Activated naive CD8-positive, alpha-beta T cell treated with anti-CD3 and anti-CD28 coated beads, Interleukin-2, amount 50 U/mL, for 24 hours (primary cell): Measurements from ENCODE around the gene CIROP.

Experiments
- ATAC-seq: fragments of 150-1000 bp; cut with Tn5 transposase; one replicate; pipeline ENCODE4 v1.10.0; 2021
- DNase-seq: peaks from one replicate; pipeline ENCODE4 v3.0.0; 2021
- H3K27ac Mint-ChIP-seq: one replicate; pipeline ENCODE4 v1.8.0; 2021; ENCODE audit warnings: mild to moderate bottlenecking, mixed read lengths
- H3K27me3 Mint-ChIP-seq: one replicate; pipeline ENCODE4 v1.8.0; 2021; ENCODE audit warnings: mixed read lengths
- H3K36me3 Mint-ChIP-seq: one replicate; pipeline ENCODE4 v1.8.0; 2021; ENCODE audit warnings: low read depth, mixed read lengths
- H3K4me1 Mint-ChIP-seq: one replicate; pipeline ENCODE4 v1.8.0; 2021; ENCODE audit warnings: mixed read lengths
- H3K4me3 Mint-ChIP-seq: one replicate; pipeline ENCODE4 v1.8.0; 2021; ENCODE audit warnings: mild to moderate bottlenecking, moderate library complexity, mixed read lengths
- H3K9me3 Mint-ChIP-seq: one replicate; pipeline ENCODE4 v1.8.0; 2021; ENCODE audit warnings: mixed read lengths

Gene CIROP

DNA sequence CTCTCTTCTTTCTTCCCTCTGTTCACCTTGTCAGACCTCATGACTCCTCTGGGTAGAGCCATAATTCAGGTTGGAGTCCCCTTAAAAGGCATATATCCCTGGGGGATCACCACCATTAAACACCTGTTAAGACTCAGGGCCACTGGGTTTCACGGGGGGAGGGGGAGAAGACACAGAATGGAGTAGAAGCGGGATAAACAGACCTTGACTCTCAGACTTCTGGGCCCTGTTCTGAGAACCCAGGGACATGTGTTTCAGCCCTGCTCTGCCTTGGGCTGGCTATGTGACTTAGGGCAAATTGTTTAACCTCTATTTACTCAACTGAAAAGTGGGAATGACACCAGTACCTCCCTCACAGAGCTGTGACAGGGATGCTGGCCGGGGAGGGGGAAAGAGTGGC is 52.1 kb downstream of the CIROP start:
- Mint-ChIP-seq H3K27ac (no peak overlapping the region), H3K4me3 (no peak overlapping the region), H3K36me3 (no peaks in the 10 kb centered on the region), H3K4me1 (peaks cover 12% of the 10 kb centered on the region), H3K9me3 (no peaks in the 10 kb centered on the region), H3K27me3 (peaks cover 8% of the 10 kb centered on the region)
- ATAC-seq (no peak), DNase-seq (no peak)

DNA sequence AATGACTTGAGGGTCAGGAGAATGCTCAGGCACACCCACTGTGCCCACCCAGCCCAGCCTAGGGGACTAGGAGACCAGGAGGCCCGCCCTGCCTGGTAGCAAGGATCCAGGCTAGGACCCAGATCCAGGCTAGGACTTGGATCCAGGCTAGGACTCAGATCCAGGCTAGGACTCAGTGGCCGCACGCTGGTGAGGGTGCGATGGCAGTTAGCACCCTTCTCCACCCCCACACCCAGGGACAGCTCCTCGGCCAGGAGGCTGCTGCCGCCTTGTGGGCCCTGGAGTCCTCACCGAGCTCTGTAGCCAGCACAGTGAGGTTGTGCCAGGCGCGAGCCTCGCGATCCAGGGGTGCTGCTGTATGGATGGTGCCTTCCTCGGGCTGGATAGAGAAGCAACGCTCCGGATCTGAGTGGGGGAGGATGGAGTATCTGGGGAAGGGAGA is 52.6 kb downstream of the CIROP start:
- H3K27ac Mint-ChIP-seq = no peak overlapping the region
- ATAC-seq (no peak), DNase-seq (no peak)
- H3K4me3 Mint-ChIP-seq = no peak overlapping the region
- peaks cover 12% of the 10 kb centered on the region for H3K4me1 Mint-ChIP-seq
- H3K9me3 Mint-ChIP-seq = no peaks in the 10 kb centered on the region
- no peaks in the 10 kb centered on the region for H3K36me3 Mint-ChIP-seq
- H3K27me3 Mint-ChIP-seq = peaks cover 8% of the 10 kb centered on the region

DNA sequence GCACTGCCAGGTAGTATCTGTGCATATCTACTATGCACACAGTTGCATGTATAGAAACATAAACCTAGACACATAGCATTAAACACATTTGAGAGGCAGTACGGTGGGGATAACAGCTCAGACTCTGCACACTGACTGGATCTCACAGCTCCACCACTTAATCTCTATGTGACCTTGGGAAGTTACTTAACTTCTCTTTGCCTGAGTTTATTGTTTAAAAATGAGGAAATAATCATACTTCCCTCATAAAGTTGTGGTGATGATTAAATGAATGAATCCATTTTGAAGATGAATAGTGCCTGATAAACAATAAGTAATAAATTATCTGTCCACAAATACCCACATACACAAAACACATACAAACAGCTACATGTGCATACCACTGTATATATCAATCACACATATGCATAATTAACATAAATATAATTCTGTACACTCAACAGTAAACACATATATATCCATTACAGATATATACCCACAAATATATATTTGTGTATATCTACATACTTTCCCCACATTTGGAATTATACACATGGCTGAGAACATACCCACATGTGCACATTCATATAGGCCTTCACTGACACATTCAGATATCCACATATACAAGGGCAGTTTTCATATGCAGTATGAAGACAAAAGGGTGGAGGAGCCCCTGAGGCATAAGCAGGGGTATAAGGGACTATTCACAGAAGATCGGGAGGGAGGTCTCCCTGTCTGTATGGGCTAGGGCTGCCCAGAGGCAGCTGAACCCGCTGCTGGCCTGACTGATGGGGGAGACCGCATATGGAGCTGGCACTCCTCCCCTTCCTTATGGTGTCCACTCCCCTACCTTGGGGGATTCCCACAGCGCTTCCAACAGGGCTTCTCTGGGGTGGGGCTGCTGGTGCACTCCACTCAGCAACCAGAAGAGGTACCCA is 53.4 kb downstream of the CIROP start:
- ATAC-seq = no peak
- no peak for DNase-seq
- Mint-ChIP-seq H3K4me1 (peaks cover 7% of the 10 kb centered on the region), H3K4me3 (no peak overlapping the region), H3K27me3 (peaks cover 3% of the 10 kb centered on the region), H3K9me3 (no peaks in the 10 kb centered on the region), H3K27ac (no peak overlapping the region), H3K36me3 (no peaks in the 10 kb centered on the region)
